ENCODE measurements around the gene SYTL4.

The SYTL4 gene

GRCh38 chrX:100647739-100648138 lies 84.2 kb downstream of the SYTL4 start:
- Histone ChIP-seq H3K9me3 (no peaks in the 10 kb centered on the region), H3K27ac (no peak overlapping the region), H3K4me3 (ENCODE audit: low read depth in 1 of 2, low read length in 1 of 2) (no peak overlapping the region), H3K4me1 (ENCODE audit: control insufficient read depth in 1 of 2, insufficient read depth in 1 of 2, low read depth in 1 of 2, low read length in 1 of 2) (no peaks in the 10 kb centered on the region), H3K36me3 (no peaks in the 10 kb centered on the region), H3K27me3 (no peaks in the 10 kb centered on the region)
- no peak for TF ChIP-seq CTCF (IDR thresholded peaks at IDR 0.05)

DNA sequence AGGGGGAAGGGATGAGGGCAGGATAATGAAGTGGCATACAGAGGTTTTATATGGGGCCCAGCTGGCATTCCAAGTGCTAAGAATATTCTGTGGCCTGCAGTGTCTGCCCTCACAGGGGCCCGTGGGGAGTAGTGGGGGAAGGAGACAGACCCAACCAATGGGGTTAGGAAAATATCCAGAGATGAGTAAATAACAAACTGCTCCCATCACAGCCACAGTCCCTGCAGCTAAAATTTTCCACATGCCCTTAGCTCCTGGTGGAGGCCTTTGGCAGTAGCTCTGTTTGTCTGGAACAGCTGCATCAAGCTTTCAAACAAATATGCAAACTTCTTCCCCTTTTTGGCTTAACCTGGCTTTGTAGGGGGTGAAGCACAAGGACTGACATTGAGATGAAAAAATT lies 84.8 kb downstream of the SYTL4 start:
- Histone ChIP-seq H3K4me1 (ENCODE audit: control insufficient read depth in 1 of 2, insufficient read depth in 1 of 2, low read depth in 1 of 2, low read length in 1 of 2) (no peaks in the 10 kb centered on the region), H3K9me3 (no peaks in the 10 kb centered on the region), H3K27ac (no peak overlapping the region), H3K4me3 (ENCODE audit: low read depth in 1 of 2, low read length in 1 of 2) (no peak overlapping the region), H3K27me3 (no peaks in the 10 kb centered on the region), H3K36me3 (no peaks in the 10 kb centered on the region)
- TF ChIP-seq CTCF (IDR thresholded peaks at IDR 0.05), result no peak

DNA sequence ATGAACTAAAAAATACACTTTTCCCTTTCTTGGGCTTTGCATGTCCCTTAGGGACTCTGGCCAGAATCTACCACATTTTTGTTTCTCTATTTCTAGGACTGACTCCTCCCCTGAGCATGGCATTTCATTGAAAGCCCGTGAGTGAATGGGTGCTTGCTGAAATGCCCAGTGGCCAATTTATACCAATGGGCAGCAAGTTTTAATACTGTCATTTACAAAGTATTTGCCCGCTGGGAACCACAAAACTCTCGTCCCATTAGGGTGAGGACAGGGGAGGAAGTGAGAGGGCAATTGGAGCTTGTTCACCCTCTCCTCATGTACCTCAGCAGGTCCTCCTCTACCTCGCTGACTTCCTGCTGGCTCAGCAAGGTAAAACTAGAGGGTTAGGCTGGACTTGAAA lies 86.8 kb downstream of the SYTL4 start:
- H3K4me3 ChIP-seq (ENCODE audit: low read depth in 1 of 2, low read length in 1 of 2), result no peak overlapping the region
- no peak for TF ChIP-seq CTCF (IDR thresholded peaks at IDR 0.05)
- no peak overlapping the region for H3K27ac ChIP-seq
- H3K4me1 ChIP-seq (ENCODE audit: control insufficient read depth in 1 of 2, insufficient read depth in 1 of 2, low read depth in 1 of 2, low read length in 1 of 2), result no peaks in the 10 kb centered on the region
- no peaks in the 10 kb centered on the region for H3K27me3 ChIP-seq
- no peaks in the 10 kb centered on the region for H3K9me3 ChIP-seq
- no peaks in the 10 kb centered on the region for H3K36me3 ChIP-seq

DNA sequence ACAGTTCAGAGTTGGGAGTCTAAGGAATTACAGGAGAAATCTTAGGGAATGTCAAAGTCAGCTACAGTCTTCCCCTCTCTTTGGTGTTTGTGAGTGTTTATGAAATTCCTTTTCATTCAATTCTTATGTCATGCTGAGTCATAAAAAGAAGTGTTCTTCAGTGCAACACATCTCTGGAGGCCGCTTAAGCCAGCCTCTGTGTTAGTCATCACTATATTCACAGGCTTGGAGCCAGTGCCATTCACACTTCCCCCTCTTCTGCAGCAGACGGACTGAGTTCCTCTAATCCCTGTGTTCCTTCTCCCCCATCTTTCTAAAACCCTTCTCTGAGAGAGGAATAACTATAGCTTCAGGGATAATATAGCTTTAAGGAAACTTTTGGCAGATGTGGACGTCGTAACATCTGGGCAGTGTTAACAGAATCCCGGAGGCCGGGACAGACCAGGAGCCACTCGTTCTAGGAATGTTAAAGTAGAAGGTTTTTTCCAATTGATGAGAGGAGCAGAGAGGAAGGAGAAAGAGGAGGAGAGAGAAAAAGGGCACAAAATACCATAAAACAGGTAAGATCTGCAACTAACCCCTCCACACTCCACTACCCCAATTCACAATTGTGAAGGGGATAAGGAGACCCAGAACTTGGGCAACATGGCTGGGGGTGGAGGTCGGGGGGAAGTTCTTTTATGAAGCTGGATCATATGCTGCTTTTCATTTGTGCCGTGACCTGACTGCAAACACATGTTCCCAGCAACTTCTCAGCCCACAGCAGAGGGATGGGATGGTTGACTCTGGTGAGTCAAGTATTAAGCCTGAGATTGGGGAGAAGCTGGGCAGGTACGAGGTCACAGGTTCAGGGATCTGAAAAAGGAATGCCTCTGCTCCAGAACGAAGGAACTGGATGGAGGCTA lies 87.7 kb downstream of the SYTL4 start, which contains the start of gene SRPX2:
Gene SRPX2 (plus strand): TSS at position 244 of the 905 bp plus-strand sequence. CDS start 2,124 bp downstream, outside the sequence.
- no peak for TF ChIP-seq CTCF (IDR thresholded peaks at IDR 0.05)
- Histone ChIP-seq H3K4me3 (ENCODE audit: low read depth in 1 of 2, low read length in 1 of 2) (no peak within 1 kb of the TSS), H3K4me1 (ENCODE audit: control insufficient read depth in 1 of 2, insufficient read depth in 1 of 2, low read depth in 1 of 2, low read length in 1 of 2) (no peaks in the 10 kb centered on the region), H3K9me3 (no peaks in the 10 kb centered on the region), H3K27me3 (peaks cover 8% of the 10 kb centered on the region), H3K27ac (no peak within 1 kb of the TSS), H3K36me3 (no peaks in the 10 kb centered on the region)

DNA sequence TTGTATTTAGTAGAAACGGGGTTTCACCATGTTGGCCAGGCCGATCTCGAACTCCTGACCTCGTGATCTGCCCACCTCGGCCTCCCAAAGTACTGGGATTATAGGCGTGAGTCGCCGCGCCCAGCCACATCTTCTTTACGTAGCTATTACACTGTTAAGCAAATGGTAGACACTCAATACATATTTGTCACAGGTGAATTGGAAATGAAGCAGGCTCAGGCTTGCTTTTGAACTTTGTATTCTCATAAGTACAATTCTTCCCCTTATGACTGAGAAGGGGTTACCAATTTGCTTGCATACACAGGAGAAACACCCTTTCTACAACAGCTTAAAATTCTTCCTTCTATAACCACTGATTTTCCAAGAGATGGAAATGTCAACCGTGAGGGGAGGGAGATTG lies 88.7 kb downstream of the SYTL4 start:
- no peaks in the 10 kb centered on the region for H3K9me3 ChIP-seq
- no peaks in the 10 kb centered on the region for H3K36me3 ChIP-seq
- no peak for TF ChIP-seq CTCF (IDR thresholded peaks at IDR 0.05)
- peaks cover 18% of the 10 kb centered on the region for H3K27me3 ChIP-seq
- H3K27ac ChIP-seq, result no peak overlapping the region
- no peak overlapping the region for H3K4me3 ChIP-seq (ENCODE audit: low read depth in 1 of 2, low read length in 1 of 2)
- H3K4me1 ChIP-seq (ENCODE audit: control insufficient read depth in 1 of 2, insufficient read depth in 1 of 2, low read depth in 1 of 2, low read length in 1 of 2), result no peaks in the 10 kb centered on the region
